Immature natural killer cell (primary cell): ENCODE results near the gene PATJ. TPM values are rescaled to one million over a fixed set of nuclear protein-coding genes. Genes with fewer than 3 reads are reported as not detected.
"Not testable (repeated sequence)": the region's sequence is repeated elsewhere in the genome, so short reads cannot be mapped to it uniquely, and the experiment has no call there.

Experiments
- DNase-seq, 3 donors: peaks; one replicate each; pipeline ENCODE4 v3.0.0; 2022; ENCODE audit warnings: mixed read lengths in 1 of 3
- H3K27ac Mint-ChIP-seq, 6 donors: one replicate each; pipeline ENCODE4 v1.8.0; 2020; ENCODE audit warnings: mixed read lengths in 6 of 6, mild to moderate bottlenecking in 5 of 6, inconsistent platforms in 4 of 6, moderate library complexity in 3 of 6
- H3K27me3 Mint-ChIP-seq, 3 donors: one replicate each; pipeline ENCODE4 v1.8.0; 2020 to 2021; ENCODE audit warnings: low read depth in 3 of 3, mild to moderate bottlenecking in 3 of 3, mixed read lengths in 3 of 3, moderate library complexity in 3 of 3, inconsistent platforms in 1 of 3
- H3K36me3 Mint-ChIP-seq, 3 donors: one replicate each; pipeline ENCODE4 v1.8.0; 2020; ENCODE audit warnings: mixed read lengths in 3 of 3, inconsistent platforms in 2 of 3, mild to moderate bottlenecking in 2 of 3
- H3K4me1 Mint-ChIP-seq, 2 donors: one replicate each; pipeline ENCODE4 v1.8.0; 2020; ENCODE audit warnings: inconsistent platforms in 2 of 2, mild to moderate bottlenecking in 2 of 2, mixed read lengths in 2 of 2, moderate library complexity in 1 of 2
- H3K4me3 Mint-ChIP-seq, 5 donors: one replicate each; pipeline ENCODE4 v1.8.0; 2020; ENCODE audit warnings: mild to moderate bottlenecking in 5 of 5, mixed read lengths in 5 of 5, inconsistent platforms in 3 of 5, moderate library complexity in 3 of 5
- H3K9me3 Mint-ChIP-seq, 6 donors: one replicate each; pipeline ENCODE4 v1.8.0; 2020; ENCODE audit warnings: mild to moderate bottlenecking in 6 of 6, mixed read lengths in 6 of 6, inconsistent platforms in 4 of 6, moderate library complexity in 3 of 6
- polyA plus RNA-seq, 3 donors: library from polyadenylated mRNA; unstranded; fragments of 300-500 nt; fragmentation: Illumina TruSeq; gene quantifications; one replicate each; pipeline ENCODE4 v1.2.3, GENCODE V29; 2021

PATJ gene
- polyA plus RNA-seq, 3 donors from 2014 or later: 2.9 to 7.2 (median 5.9) TPM

DNA sequence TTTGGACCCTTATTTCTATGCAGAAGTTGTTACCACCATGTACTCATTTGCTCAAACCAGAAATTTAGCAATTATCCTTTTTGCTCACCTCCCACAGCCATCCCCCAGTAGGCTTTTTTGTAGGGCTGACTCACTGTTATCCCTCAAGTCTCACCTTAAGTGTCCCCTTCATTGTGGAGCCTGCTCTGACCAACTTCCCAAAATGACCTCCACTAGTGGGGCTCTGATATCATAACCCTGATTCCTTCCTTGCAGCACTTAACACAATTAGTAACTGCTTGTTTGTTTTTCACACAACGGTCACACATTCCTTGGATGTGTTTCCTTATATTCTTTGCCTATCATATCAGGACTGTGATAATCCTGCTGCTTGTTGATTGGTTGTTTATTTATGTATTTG, 76.7 kb downstream of the PATJ start:
- Mint-ChIP-seq H3K27ac (no peak overlapping the region), H3K4me3 (no peak overlapping the region), H3K36me3 (peaks cover 12 to 31% (median 13%) of the 10 kb centered on the region in 3 donors), H3K4me1 (no peaks in the 10 kb centered on the region), H3K27me3 (no peaks in the 10 kb centered on the region), H3K9me3 (no peaks in the 10 kb centered on the region)
- no peak for DNase-seq

DNA sequence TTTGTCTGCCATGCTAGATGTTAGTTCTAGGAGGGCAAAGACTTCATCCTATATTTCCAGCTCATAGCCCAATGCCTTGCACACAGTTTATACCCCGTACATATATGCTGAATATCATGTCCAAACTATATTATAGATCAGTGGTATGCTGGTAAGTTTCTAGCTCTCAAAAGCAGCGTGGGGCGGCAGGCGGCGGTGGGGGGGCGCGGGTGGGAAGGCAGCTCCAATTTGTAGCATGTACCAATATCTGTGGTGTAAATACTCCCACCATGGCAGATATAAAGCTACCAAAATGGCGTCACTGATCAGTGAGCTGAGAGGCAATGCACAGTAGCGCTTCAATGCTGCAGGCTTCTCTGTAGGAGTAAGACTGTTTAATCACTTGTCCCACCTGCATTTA, 77.1 kb downstream of the PATJ start:
- Mint-ChIP-seq H3K9me3 (no peaks in the 10 kb centered on the region), H3K27ac (no peak overlapping the region), H3K4me1 (no peaks in the 10 kb centered on the region), H3K4me3 (no peak overlapping the region), H3K36me3 (peaks cover 13 to 31% (median 14%) of the 10 kb centered on the region in 3 donors), H3K27me3 (no peaks in the 10 kb centered on the region)
- no peak for DNase-seq

DNA sequence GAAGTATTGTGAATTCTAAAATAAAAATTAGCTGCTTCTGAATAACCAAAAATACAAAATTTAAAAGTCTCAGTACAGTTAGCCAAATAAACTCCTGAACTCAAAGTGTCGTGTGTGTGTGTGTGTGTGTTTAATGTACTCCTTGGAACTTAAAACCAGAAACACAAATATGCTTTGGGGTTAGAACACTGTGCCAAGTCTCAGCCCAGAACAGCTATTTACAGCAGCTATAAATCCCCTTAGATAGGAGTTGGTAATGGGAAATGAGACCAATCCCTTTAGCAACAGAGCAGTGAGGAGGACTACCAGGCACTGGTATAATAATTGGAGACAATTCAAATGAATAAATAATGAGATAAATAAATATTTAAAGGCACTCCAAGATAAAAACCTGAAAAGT, 83.1 kb downstream of the PATJ start:
- H3K27me3 Mint-ChIP-seq: no peaks in the 10 kb centered on the region
- no peak overlapping the region for H3K27ac Mint-ChIP-seq
- H3K4me1 Mint-ChIP-seq: no peaks in the 10 kb centered on the region
- H3K9me3 Mint-ChIP-seq: no peaks in the 10 kb centered on the region
- H3K4me3 Mint-ChIP-seq: no peak overlapping the region
- H3K36me3 Mint-ChIP-seq: peaks cover 31 to 53% (median 38%) of the 10 kb centered on the region in 3 donors
- no peak for DNase-seq

DNA sequence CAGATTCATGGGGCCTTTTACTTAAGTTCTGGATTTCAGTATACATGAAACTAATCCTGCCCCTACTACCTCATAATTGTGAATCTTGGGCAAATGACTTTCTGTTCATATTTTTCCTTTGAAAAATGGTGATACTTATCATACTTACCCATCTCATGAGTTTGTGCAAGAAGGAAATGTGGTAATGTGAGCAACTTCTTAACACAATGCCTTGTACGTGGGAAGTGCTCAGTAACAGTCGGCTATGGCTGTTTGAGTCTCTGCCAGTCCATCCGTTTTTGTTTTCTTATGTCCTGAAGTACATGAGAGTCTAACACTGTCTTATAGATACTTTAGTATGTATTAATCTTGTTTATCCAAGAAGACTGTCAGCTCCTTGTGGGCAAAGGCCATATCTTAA, 86.5 kb downstream of the PATJ start:
- H3K4me3 Mint-ChIP-seq: no peak overlapping the region
- DNase-seq: no peak

DNA sequence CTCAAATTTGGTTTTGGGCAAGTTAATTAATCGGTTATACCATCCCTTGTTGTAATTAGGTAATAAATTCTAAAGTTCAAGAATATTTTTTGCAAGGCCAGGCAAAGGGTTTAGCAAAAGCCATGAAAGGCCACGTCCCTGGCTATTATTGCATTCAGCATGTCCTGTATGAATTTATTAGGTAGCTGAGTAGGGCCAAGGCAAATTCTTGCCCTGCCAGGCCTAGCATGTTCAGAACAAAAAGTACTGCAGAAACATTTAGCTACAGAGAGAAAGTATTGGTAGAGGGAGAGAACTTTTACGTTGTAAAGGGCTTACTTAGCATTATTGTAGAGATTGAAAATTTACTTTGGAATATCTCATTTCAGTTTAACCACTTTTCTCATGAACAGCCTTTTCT, 94.4 kb downstream of the PATJ start:
- Mint-ChIP-seq H3K4me1 (no peaks in the 10 kb centered on the region), H3K4me3 (no peak overlapping the region), H3K36me3 (peaks cover 0 to 3% (median 3%) of the 10 kb centered on the region in 3 donors), H3K27ac (no peak overlapping the region), H3K27me3 (peaks cover 0 to 2% (median 0%) of the 10 kb centered on the region in 3 donors), H3K9me3 (no peaks in the 10 kb centered on the region)
- DNase-seq: no peak

More for the DNA sequence above, 86.5 kb downstream of the PATJ start:
- Mint-ChIP-seq H3K27me3 (no peaks in the 10 kb centered on the region), H3K27ac (no peak overlapping the region), H3K36me3 (peaks cover 26 to 35% (median 26%) of the 10 kb centered on the region in 3 donors), H3K4me1 (no peaks in the 10 kb centered on the region), H3K9me3 (no peaks in the 10 kb centered on the region)

DNA sequence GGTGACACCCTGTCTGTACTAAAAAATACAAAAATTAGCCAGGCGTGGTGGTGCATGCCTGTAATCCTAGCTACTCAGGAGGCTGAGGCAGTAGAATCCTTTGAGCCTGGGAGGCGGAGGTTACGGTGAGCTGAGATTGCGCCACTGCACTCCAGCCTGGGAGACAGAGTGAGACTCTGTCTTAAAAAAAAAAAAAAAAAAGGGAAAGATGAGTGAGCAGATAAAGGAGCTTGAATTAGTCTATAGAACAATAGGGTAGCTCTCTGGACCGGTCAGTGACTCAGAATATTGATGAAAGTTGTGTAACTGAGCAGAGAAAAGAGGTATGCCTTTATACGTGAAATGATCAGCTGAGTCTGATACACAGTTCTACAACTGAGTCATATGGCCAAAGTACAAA, 95.3 kb downstream of the PATJ start:
- not testable (repeated sequence) for H3K9me3 Mint-ChIP-seq, H3K27ac Mint-ChIP-seq, H3K36me3 Mint-ChIP-seq, H3K4me1 Mint-ChIP-seq, H3K4me3 Mint-ChIP-seq, H3K27me3 Mint-ChIP-seq, DNase-seq

DNA sequence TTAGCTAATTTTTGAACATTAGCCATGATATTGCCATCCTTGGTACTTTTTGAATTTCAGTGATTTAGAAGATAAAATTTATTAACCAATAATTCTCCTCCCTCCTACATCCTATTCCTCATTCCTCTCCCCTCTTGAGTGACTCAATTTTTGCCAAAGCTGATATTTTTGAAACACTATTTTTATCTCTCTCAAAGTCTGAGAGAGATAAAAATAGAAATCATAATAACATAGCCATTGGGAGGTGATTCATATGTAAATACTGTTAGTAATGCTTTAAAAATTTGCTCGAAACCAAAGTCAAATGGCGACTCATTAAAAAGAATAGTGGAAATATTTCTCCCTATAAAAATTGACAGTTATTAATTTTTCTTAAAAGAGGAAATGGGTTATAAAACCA, 97.4 kb downstream of the PATJ start:
- Mint-ChIP-seq H3K9me3 (no peaks in the 10 kb centered on the region), H3K4me3 (no peak overlapping the region), H3K4me1 (no peaks in the 10 kb centered on the region), H3K27ac (no peak overlapping the region), H3K36me3 (peaks cover 0 to 3% (median 3%) of the 10 kb centered on the region in 3 donors), H3K27me3 (no peaks in the 10 kb centered on the region)
- DNase-seq: no peak

DNA sequence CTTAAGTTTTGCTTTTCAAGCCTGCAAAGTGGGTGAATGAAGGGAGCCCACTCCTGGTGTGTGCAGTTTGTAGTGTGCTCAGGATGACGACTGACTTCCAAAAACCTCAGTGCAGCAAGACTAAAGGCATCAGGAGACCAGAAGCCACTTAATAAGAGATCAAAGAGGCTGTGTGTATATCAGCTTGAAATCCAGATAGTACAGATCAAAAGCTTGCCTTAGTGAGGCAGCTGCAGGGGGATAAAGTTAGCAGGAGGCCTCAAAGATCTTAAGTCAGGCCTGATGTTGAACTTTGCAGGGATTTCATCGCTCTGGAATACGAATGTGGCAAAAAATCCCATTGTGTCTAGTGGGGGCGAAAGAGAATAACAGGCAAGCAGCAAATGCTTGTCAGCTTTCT, 99.8 kb downstream of the PATJ start:
- Mint-ChIP-seq H3K27ac (no peak overlapping the region), H3K4me1 (no peaks in the 10 kb centered on the region), H3K36me3 (peaks cover 0 to 3% (median 3%) of the 10 kb centered on the region in 3 donors), H3K9me3 (no peaks in the 10 kb centered on the region), H3K27me3 (no peaks in the 10 kb centered on the region), H3K4me3 (no peak overlapping the region)
- DNase-seq: no peak

DNA sequence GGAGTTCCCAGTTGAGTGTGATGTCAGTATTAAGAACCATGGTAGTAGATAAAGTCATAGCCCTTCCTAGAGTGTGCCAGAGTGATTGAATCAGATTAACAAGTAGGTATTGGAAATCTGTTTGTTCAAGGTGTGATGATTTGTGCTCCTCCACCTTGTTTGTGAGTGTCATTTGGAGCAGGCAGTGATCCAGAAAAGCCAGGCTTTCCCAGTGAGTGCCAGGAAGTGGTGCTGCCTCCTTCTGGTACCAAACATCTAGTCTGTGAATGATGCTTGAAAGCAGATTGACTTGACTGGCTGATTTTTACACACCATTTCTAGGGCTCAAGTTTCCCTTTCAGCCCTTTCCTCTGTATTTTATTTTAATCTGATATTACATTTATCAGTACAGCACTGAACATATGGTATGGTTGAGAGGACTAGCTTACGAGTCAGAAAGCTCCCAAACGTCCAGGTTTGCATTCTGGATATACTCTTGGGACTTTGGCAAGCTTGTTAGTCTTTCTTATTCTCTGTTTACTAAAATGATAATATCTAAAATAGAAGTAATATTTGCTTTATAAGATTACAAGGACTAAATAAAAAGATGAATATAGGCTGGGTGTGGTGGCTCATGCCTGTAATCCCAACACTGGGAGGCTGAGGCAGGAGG, 100.7 kb downstream of the PATJ start:
- H3K36me3 Mint-ChIP-seq: no peaks in the 10 kb centered on the region
- H3K4me1 Mint-ChIP-seq: no peaks in the 10 kb centered on the region
- no peak overlapping the region for H3K27ac Mint-ChIP-seq
- no peaks in the 10 kb centered on the region for H3K9me3 Mint-ChIP-seq
- no peaks in the 10 kb centered on the region for H3K27me3 Mint-ChIP-seq
- no peak for DNase-seq
- no peak overlapping the region for H3K4me3 Mint-ChIP-seq

DNA sequence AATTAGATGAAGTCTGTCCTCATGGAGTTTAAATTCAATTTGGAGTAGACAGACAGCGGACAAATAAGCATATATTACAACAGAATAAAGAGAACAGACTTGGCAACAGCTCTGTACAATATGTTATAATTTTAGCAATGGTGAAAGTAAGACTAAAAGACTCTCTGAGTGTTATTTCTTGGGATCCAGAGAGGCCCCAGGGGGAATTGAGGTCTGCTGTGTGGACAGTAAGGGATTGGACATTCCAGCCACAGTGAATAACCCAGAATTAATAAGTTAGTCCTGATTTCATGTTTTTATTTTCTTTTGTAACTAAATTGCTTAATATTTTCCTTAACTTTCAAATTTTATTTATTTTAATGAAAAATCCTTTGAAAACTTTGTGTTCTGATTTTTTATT, 101.7 kb downstream of the PATJ start:
- Mint-ChIP-seq H3K4me3 (no peak overlapping the region), H3K27ac (no peak overlapping the region), H3K27me3 (peaks cover 0 to 1% (median 0%) of the 10 kb centered on the region in 3 donors), H3K9me3 (no peaks in the 10 kb centered on the region), H3K36me3 (no peaks in the 10 kb centered on the region), H3K4me1 (no peaks in the 10 kb centered on the region)
- no peak for DNase-seq

DNA sequence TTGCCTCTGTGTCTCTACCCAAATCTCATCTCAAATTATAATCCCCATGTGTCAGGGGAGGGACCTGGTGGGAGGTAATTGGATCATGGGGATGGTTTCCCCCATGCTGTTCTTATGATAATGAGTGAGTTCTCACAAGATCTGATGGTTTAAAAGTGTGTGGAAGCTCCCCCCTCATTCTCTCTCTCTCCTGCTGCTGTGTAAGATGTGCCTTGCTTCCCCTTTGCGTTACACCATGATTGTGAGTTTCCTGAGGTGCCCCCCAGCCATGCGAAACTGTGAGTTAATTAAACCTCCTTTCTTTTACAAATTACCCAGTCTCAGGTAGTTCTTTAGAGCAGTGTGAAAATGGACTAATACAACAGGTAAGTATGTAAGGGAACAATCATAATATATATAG, 102.4 kb downstream of the PATJ start:
- H3K4me1 Mint-ChIP-seq, H3K27me3 Mint-ChIP-seq, H3K9me3 Mint-ChIP-seq, H3K36me3 Mint-ChIP-seq, H3K27ac Mint-ChIP-seq, H3K4me3 Mint-ChIP-seq, DNase-seq: not testable (repeated sequence)

DNA sequence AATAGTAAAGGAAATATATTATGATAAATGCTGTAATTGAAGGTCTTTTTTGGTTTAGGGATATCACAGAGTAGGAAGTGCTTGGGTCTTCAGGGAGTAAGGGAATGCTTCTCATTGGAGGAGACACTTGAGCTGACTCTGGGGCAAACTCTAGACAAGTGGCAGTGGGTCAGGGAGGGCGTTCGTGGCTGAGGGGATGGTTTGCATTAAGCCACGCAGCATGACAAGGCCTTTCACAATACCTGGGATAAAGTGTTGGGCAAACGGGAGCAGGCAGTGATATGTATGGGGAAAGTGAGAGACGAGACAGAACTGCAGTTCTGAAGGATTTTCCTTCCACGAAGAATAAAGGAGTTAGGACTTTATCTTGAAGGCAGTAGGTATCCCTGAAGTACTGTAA, 109.0 kb downstream of the PATJ start:
- no peak for DNase-seq
- no peaks in the 10 kb centered on the region for H3K36me3 Mint-ChIP-seq
- no peaks in the 10 kb centered on the region for H3K9me3 Mint-ChIP-seq
- no peak overlapping the region for H3K4me3 Mint-ChIP-seq
- no peak overlapping the region for H3K27ac Mint-ChIP-seq
- no peaks in the 10 kb centered on the region for H3K4me1 Mint-ChIP-seq
- H3K27me3 Mint-ChIP-seq: peaks cover 0 to 3% (median 0%) of the 10 kb centered on the region in 3 donors

DNA sequence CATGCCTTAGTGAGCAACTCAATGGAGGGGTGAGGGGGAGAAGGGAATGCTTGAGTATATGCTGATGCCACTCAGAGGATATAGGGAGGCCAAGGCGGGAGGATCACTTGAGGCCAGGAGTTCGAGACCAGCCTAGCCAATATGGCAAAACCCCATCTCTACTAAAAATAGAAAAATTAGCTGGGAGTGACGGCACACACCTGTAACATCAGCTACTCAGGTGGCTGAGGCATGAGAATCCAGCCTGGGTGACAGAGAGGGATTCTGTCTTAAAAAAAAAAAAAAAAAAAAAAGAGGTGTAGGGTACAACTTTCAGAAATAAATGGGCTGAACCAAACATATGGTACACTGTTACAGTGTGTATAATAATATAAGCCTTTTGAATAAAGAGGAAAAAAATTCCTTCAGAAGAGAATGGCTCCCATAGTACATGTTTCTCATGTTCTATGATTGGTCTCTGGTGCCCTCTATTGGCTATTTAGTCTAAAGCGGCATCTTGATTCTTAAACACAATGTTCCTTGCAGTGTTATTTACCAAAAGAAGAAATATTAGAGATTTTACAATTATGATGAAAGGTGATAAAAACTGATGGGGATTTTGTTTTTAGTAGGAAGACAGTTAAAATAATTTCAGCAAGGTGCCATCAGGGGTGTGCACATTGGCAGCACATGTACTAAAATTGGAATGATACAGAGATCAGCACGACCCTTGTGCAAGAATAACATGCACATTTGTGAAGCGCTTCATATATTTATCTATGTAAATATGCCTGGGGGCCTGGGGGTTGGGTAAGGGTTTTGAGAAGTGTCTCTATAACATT, 109.8 kb downstream of the PATJ start:
- Mint-ChIP-seq H3K27ac (no peak overlapping the region), H3K4me3 (no peak overlapping the region), H3K9me3 (no peaks in the 10 kb centered on the region), H3K4me1 (no peaks in the 10 kb centered on the region), H3K36me3 (no peaks in the 10 kb centered on the region), H3K27me3 (peaks cover 0 to 3% (median 2%) of the 10 kb centered on the region in 3 donors)
- peak; percentile 26 to 44 (median 37) for DNase-seq

DNA sequence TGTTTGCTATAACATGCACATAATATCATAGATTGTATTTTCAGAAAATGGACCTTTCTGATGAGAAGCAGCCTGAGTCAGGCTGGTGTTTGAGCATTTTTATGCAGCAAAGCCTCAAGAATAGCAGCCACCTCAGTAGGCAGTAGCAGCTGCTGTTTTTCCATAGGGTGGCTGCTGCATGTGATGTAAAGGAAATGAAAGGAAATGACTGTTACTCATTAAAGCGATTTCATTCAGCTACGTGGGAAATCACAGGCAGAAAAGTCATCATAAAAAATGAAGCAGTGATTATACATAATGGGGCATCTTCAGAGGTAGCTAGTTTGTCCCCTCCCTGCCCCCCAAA, 110.4 kb downstream of the PATJ start:
- peaks cover 0 to 3% (median 2%) of the 10 kb centered on the region in 3 donors for H3K27me3 Mint-ChIP-seq
- H3K36me3 Mint-ChIP-seq: peaks cover 0 to under 1% (median under 1%) of the 10 kb centered on the region in 3 donors
- H3K4me3 Mint-ChIP-seq: no peak overlapping the region
- H3K27ac Mint-ChIP-seq: no peak overlapping the region
- no peak for DNase-seq
- no peaks in the 10 kb centered on the region for H3K4me1 Mint-ChIP-seq
- H3K9me3 Mint-ChIP-seq: no peaks in the 10 kb centered on the region

DNA sequence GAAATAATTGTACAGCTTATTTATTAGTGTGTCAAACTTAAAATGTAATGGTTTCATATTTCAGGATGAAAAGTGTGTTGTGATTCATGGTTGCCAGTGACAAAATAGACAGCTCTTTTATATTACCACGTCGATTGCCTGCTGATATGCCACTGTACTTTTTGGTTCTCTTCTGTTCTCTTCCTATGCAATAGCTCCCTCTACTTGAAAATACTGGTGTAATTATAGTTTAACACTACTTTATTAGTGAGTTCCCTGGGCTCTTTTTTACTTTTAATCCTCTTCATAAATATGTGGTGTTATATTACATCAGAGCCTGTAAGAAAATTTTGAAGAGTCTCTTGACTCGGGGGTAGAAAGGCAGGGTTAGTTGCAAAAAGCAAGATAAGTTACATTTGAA, 111.3 kb downstream of the PATJ start:
- H3K36me3 Mint-ChIP-seq: peaks cover 0 to 6% (median 5%) of the 10 kb centered on the region in 3 donors
- no peak overlapping the region for H3K27ac Mint-ChIP-seq
- DNase-seq: no peak
- H3K27me3 Mint-ChIP-seq: peaks cover 0 to 2% (median 2%) of the 10 kb centered on the region in 3 donors
- H3K9me3 Mint-ChIP-seq: no peaks in the 10 kb centered on the region
- H3K4me3 Mint-ChIP-seq: no peak overlapping the region
- H3K4me1 Mint-ChIP-seq: no peaks in the 10 kb centered on the region
